Lower lobe of right lung (tissue), 2 donors: ENCODE data around the gene COA6. TPM values are rescaled to one million over a fixed set of nuclear protein-coding genes. Genes with fewer than 3 reads are reported as not detected.
A peak's percentile ranks its signal among the peaks of the same experiment; 100 is the strongest.

Experiments used
- ATAC-seq, 2 donors: fragments of 200-7000 bp; cut with Tn5 transposase; one replicate each; pipeline ENCODE4 v1.9.1; 2020 to 2022; ENCODE audit warnings: mild to moderate bottlenecking in 2 of 2, moderate library complexity in 2 of 2
- DNase-seq: peaks from one replicate; pipeline ENCODE4 v3.0.0-alpha.2; 2020
- H3K27ac ChIP-seq: fragments of 200-600 bp; one replicate; pipeline ENCODE4 v1.8.0; 2022
- H3K27me3 ChIP-seq: fragments of 200-600 bp; one replicate; pipeline ENCODE4 v1.8.0; 2022; ENCODE audit warnings: low read depth
- H3K36me3 ChIP-seq: fragments of 200-600 bp; one replicate; pipeline ENCODE4 v1.8.0; 2022; ENCODE audit warnings: mild to moderate bottlenecking
- H3K4me1 ChIP-seq: fragments of 200-600 bp; one replicate; pipeline ENCODE4 v1.8.0; 2022
- H3K4me3 ChIP-seq: fragments of 200-600 bp; one replicate; pipeline ENCODE4 v1.8.0; 2022; ENCODE audit warnings: mild to moderate bottlenecking
- H3K9me3 ChIP-seq: fragments of 200-600 bp; one replicate; pipeline ENCODE4 v1.8.0; 2022
- CTCF ChIP-seq: fragments of 200-600 bp; IDR thresholded peaks from one replicate; pipeline ENCODE4 v1.8.0; 2022; ENCODE audit warnings: antibody characterized with exemption, mild to moderate bottlenecking
- intact Hi-C: fragments of 100-400 bp; cut with DNase I; formaldehyde crosslinking; loops from one replicate; pipeline ENCODE4 v1.11.0; 2022
- total RNA-seq: library from RNA; stranded (reverse); fragmentation: NEBNext Ultra II Directional; extraction: Animal tissue kit (Norgen Biotek cat#: 25700); gene quantifications from one replicate; pipeline ENCODE4 v1.2.1, GENCODE V29; 2021
- donor health status: DM: no; HTN: yes; CAD: no; lungs with severe emphysema.

Gene COA6
- total RNA-seq, 1 donor from 2014 or later = 29.7 TPM

DNA sequence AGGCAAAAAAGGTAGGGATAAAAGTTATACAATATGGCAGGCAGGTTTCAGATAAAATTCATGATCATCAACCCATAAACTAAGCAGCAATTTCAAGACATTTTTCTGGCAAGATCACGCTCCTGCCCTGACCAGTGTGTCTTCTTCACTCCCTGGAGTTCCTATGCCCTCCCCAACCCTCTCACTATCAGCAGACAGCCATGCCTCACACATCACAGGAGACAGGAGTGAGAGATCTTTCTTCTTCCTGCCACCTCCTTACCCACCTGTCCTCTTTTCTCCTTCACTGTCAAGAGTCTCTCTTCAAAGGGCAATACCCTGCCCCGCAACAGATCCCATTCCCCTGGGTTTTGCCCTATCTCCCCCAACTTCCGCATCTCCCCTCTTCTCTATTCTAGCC is 28.4 kb downstream of the COA6 start:
- Histone ChIP-seq H3K27ac (no peak overlapping the region), H3K4me3 (no peak overlapping the region), H3K4me1 (peaks cover 5% of the 10 kb centered on the region), H3K27me3 (no peaks in the 10 kb centered on the region), H3K36me3 (no peaks in the 10 kb centered on the region), H3K9me3 (no peaks in the 10 kb centered on the region)
- ATAC-seq (no peak), DNase-seq (no peak)
- TF ChIP-seq CTCF = no peak
- intact Hi-C loops = no loop called here

GRCh38 chr1:234402939-234403338 is 29.7 kb downstream of the COA6 start:
- DNase-seq (no peak), ATAC-seq (no peak)
- H3K27me3 ChIP-seq = no peaks in the 10 kb centered on the region
- H3K27ac ChIP-seq = no peak overlapping the region
- H3K36me3 ChIP-seq = no peaks in the 10 kb centered on the region
- H3K4me1 ChIP-seq = peaks cover 5% of the 10 kb centered on the region
- intact Hi-C loops = no loop called here
- H3K9me3 ChIP-seq = no peaks in the 10 kb centered on the region
- no peak for TF ChIP-seq CTCF
- no peak overlapping the region for H3K4me3 ChIP-seq

DNA sequence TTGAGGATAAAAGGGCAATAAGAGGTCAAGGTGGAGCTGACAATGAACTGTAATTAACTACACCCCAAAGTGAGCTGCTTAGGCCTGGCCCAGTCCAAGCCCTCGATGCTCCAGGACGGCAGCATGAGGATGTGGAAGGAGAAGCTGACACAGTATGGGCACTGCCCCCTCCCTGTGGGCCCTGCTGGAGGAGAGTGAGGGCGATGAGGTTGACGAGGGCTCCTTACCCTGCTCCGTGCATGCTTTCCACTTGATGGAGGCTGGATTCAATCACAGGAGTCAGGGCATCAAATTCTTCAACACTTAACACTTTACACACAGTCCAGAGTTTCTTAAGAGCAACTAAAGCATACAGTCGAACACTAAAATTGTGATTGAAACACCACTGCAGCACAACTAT is 32.4 kb downstream of the COA6 start:
- DNase-seq (no peak), ATAC-seq (peak in 1 of 2 donors; percentile 27)
- peaks cover 5% of the 10 kb centered on the region for H3K36me3 ChIP-seq
- intact Hi-C loops = no loop called here
- H3K4me1 ChIP-seq = no peaks in the 10 kb centered on the region
- TF ChIP-seq CTCF = no peak
- H3K4me3 ChIP-seq = no peak overlapping the region
- no peak overlapping the region for H3K27ac ChIP-seq
- no peaks in the 10 kb centered on the region for H3K9me3 ChIP-seq
- H3K27me3 ChIP-seq = no peaks in the 10 kb centered on the region

DNA sequence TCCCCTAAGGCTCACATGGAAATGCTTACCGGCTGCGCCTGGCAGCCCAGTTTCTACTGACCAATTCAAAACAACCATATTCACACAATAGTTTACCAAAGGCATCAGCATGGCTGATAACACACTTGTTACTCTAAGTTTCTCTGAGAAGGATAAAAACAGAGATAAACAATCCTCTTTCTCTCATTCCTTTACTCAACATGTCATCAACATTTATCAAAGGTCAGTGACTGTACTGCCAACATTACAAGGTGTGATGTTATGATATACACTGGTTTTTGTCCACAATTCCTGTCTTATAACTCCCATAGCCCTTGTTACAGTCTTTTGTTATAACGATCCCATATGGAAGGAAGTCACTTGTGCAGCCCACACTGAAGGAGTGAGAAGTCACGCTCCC is 33.6 kb downstream of the COA6 start:
- DNase-seq (no peak), ATAC-seq (no peak)
- Histone ChIP-seq H3K27me3 (no peaks in the 10 kb centered on the region), H3K27ac (no peak overlapping the region), H3K4me3 (no peak overlapping the region), H3K4me1 (no peaks in the 10 kb centered on the region), H3K9me3 (no peaks in the 10 kb centered on the region), H3K36me3 (peaks cover 11% of the 10 kb centered on the region)
- intact Hi-C loops = no loop called here
- TF ChIP-seq CTCF = no peak

DNA sequence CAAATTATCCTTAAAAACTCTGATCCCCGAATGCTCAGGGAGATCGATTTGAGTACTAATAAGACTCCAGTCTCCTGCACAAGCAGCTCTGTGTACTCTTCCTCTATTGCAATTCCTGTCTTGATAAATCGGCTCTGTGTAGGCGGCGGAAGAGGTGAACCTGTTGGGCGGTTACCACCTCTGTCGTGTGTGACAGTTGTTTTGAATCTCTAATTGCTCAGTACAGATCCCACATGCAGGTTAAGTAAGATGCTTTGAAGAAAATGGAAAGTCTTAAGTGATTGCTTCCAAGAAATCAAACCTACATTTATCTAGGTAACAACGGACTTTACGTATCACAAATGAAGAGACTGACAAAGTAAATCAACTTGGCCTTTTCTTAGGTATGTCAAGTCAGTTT is 35.5 kb downstream of the COA6 start:
- DNase-seq (no peak), ATAC-seq (no peak)
- Histone ChIP-seq H3K9me3 (no peaks in the 10 kb centered on the region), H3K27ac (no peak overlapping the region), H3K27me3 (no peaks in the 10 kb centered on the region), H3K36me3 (peaks cover 25% of the 10 kb centered on the region), H3K4me1 (no peaks in the 10 kb centered on the region), H3K4me3 (no peak overlapping the region)
- TF ChIP-seq CTCF = no peak
- intact Hi-C loops = no loop called here

- no peaks in the 10 kb centered on the region for H3K4me1 ChIP-seq
- peaks cover 29% of the 10 kb centered on the region for H3K36me3 ChIP-seq
- no peak for TF ChIP-seq CTCF
- no peaks in the 10 kb centered on the region for H3K27me3 ChIP-seq
- no peaks in the 10 kb centered on the region for H3K9me3 ChIP-seq
- intact Hi-C loops = no loop called here
- no peak overlapping the region for H3K27ac ChIP-seq
- ATAC-seq (no peak), DNase-seq (no peak)
- H3K4me3 ChIP-seq = no peak overlapping the region
Observed at GRCh38 chr1:234409328-234409727, 36.1 kb downstream of the COA6 start.
